Common myeloid progenitor, CD34-positive (primary cell): ENCODE data around the gene ADCY9.
"Not testable (repeated sequence)": the region's sequence is repeated elsewhere in the genome, so short reads cannot be mapped to it uniquely, and the experiment has no call there.

Experiments used
- CTCF ChIA-PET: fragments of 350-600 bp; sonication (Branson Sonifier 250); formaldehyde crosslinking; loops from one replicate; lab custom pipeline; 2021; ENCODE audit warnings: antibody characterized with exemption; lab: Charles Lee
- POLR2A ChIA-PET: fragments of 350-600 bp; sonication (Branson Sonifier 250); formaldehyde crosslinking; loops from one replicate; lab custom pipeline; 2021; ENCODE audit warnings: antibody characterized with exemption; lab: Charles Lee
- DNase-seq, 3 donors: peaks; one replicate each; pipeline versions ENCODE4 v3.0.0 to v3.0.0-alpha.2; 2013
- H3K27ac ChIP-seq, 2 experiments: 1 replicate in 1 of 2; 2 replicates in 1 of 2; pipeline ENCODE4 v1.7.0; 2013; ENCODE audit warnings: inconsistent platforms in 2 of 2, low read length in 2 of 2, mild to moderate bottlenecking in 2 of 2, low read depth in 1 of 2, moderate library complexity in 1 of 2; ENCODE audit not compliant: severe bottlenecking in 2 of 2, insufficient read depth in 1 of 2, poor library complexity in 1 of 2
- H3K27me3 ChIP-seq, 5 experiments: replicated peaks in 2 of 5; 1 replicate in 3 of 5; 2 replicates in 2 of 5; pipeline versions ENCODE4 v1.6.1 to v1.7.0; 2013; ENCODE audit warnings: low read length in 4 of 5, mild to moderate bottlenecking in 2 of 5, moderate library complexity in 2 of 5, inconsistent platforms in 1 of 5; ENCODE audit not compliant: insufficient read depth in 5 of 5, control insufficient read depth in 4 of 5
- H3K36me3 ChIP-seq, 4 experiments: 1 replicate in 2 of 4; 2 replicates in 2 of 4; pipeline versions ENCODE4 v1.6.1 to v1.7.0; 2013; ENCODE audit warnings: low read length in 3 of 4, control low read depth in 1 of 4, mild to moderate bottlenecking in 1 of 4; ENCODE audit not compliant: control insufficient read depth in 4 of 4, insufficient read depth in 4 of 4
- H3K4me1 ChIP-seq, 4 experiments: 1 replicate in 3 of 4; 2 replicates in 1 of 4; pipeline versions ENCODE4 v1.6.1 to v1.7.1; 2013; ENCODE audit warnings: low read length in 3 of 4, mild to moderate bottlenecking in 3 of 4, control low read depth in 1 of 4, inconsistent platforms in 1 of 4, moderate library complexity in 1 of 4; ENCODE audit not compliant: control insufficient read depth in 4 of 4, insufficient read depth in 4 of 4; ENCODE audit errors: control extremely low read depth in 1 of 4
- H3K4me3 ChIP-seq, 7 experiments: 1 replicate in 4 of 7; 2 replicates in 3 of 7; pipeline versions ENCODE4 v1.5.1 to v1.7.0; 2013; ENCODE audit warnings: mild to moderate bottlenecking in 7 of 7, low read length in 6 of 7, moderate library complexity in 6 of 7, inconsistent platforms in 2 of 7, low read depth in 2 of 7, control low read depth in 1 of 7; ENCODE audit not compliant: insufficient read depth in 4 of 7, control insufficient read depth in 1 of 7; ENCODE audit errors: extremely low read depth in 1 of 7
- H3K9me3 ChIP-seq, 5 experiments: 1 replicate in 4 of 5; 2 replicates in 1 of 5; pipeline versions ENCODE4 v1.6.1 to v1.7.1; 2013; ENCODE audit warnings: low read length in 4 of 5, mild to moderate bottlenecking in 2 of 5, inconsistent platforms in 1 of 5, low read depth in 1 of 5, moderate library complexity in 1 of 5; ENCODE audit not compliant: control insufficient read depth in 4 of 5, insufficient read depth in 2 of 5; ENCODE audit errors: control extremely low read depth in 1 of 5
- WGBS: methylation state at CpG from one replicate; pipeline ENCODE4 v1.1.5; 2013; ENCODE audit not compliant: insufficient coverage; 5-methylcytosine and 5-hydroxymethylcytosine counted together

ADCY9 gene

GRCh38 chr16:4153364-4153763, 37.1 kb upstream of the ADCY9 start:
- H3K27ac ChIP-seq, H3K4me1 ChIP-seq, CTCF ChIA-PET, POLR2A ChIA-PET, H3K36me3 ChIP-seq, DNase-seq, H3K4me3 ChIP-seq, H3K27me3 ChIP-seq, H3K9me3 ChIP-seq: not testable (repeated sequence)
- WGBS, result 92% methylated on average over 10 of the region's 13 CpGs

DNA sequence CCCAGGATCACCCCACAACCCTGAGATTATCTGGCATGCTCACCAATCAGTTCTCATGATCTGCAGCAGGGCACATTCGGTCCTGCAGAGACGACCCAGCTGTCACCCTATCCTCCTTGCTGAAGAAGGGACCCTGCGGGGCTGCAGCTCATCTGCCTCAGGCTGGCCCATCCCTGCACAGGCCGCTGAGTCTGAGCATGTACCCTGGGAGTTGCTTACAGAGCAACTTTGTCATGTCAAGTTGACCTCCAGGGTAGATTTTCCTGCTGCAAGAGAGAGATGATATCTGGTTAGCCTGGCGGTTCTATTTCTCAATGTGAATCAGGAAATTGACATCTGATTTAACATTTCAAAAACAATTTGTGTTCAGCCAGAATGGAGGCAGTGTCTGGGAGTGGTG, 36.0 kb upstream of the ADCY9 start:
- H3K36me3 ChIP-seq, result no peaks in the 10 kb centered on the region
- DNase-seq, result no peak
- H3K27me3 ChIP-seq, result peaks cover 0 to 2% (median 0%) of the 10 kb centered on the region in 5 experiments
- WGBS, result 90% methylated on average over 4 of the region's 5 CpGs
- H3K27ac ChIP-seq, result no peak overlapping the region
- no peak overlapping the region for H3K4me3 ChIP-seq
- H3K9me3 ChIP-seq, result peaks cover 0 to 1% (median 0%) of the 10 kb centered on the region in 5 experiments
- CTCF ChIA-PET, result interaction anchor here (1.0 to 1.1 kb wide), 2 partner anchors 10 to 17 kb away, joined by 3 read pairs; no protein-coding TSS in a partner anchor
- H3K4me1 ChIP-seq, result no peaks in the 10 kb centered on the region
- POLR2A ChIA-PET, result no interaction called here

DNA sequence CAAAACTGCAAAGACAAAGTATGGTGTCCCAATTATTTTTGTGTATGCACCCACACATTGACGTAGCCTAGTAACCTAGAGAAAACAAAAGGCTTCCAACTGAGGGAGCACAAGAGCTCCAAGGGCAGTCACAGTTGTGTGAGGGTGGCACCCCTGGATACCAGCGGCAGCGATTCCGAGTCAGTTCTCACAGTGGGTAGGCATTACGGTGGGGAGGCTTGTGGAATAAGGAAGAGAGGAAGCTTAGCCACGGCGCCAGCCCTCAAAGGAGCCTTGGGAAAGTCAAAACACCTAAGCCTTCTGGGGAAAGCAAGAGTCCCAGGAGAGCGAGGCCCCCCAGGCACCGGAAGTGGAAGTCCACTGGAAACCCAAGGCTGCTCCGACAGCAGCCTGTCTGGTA, 31.0 kb upstream of the ADCY9 start:
- Histone ChIP-seq H3K36me3 (no peaks in the 10 kb centered on the region), H3K4me3 (no peak overlapping the region), H3K27ac (no peak overlapping the region), H3K4me1 (no peaks in the 10 kb centered on the region), H3K9me3 (peaks cover 0 to 1% (median 0%) of the 10 kb centered on the region in 5 experiments), H3K27me3 (peaks cover 0 to 2% (median 0%) of the 10 kb centered on the region in 5 experiments)
- CTCF ChIA-PET, result no interaction called here
- POLR2A ChIA-PET, result interaction anchor here (0.6 kb wide), 1 partner anchor 38 kb away, joined by 3 read pairs; no protein-coding TSS in a partner anchor
- WGBS, result 95% methylated on average over 10 of the region's 10 CpGs
- DNase-seq, result no peak

DNA sequence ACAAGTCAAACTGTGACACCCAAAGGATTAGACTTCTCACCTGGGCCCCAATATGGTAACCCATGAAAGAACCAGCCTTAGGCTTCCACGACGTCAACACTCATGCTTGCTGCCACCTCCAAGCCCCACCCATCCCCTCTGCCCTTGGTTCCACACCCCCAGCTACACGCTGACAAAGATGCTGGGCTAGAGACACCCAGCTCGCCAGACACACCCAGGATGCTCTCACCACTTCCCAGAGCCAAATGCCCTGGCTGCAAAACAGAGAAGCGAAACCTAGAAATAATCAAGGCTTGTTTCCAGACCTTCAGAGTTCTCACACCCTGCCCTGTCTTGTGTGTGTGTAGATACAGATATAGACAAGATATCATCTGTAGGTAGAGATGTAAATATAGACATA, 26.0 kb upstream of the ADCY9 start:
- no peak overlapping the region for H3K4me3 ChIP-seq
- no CpG with 5 or more reads among the region's 5 CpGs for WGBS
- POLR2A ChIA-PET, result no interaction called here
- no peaks in the 10 kb centered on the region for H3K36me3 ChIP-seq
- no peak for DNase-seq
- CTCF ChIA-PET, result no interaction called here
- peaks cover 0 to 4% (median 3%) of the 10 kb centered on the region in 5 experiments for H3K27me3 ChIP-seq
- H3K4me1 ChIP-seq, result no peaks in the 10 kb centered on the region
- H3K9me3 ChIP-seq, result no peaks in the 10 kb centered on the region
- no peak overlapping the region for H3K27ac ChIP-seq

- DNase-seq, result no peak
- 98% methylated on average over 12 of the region's 12 CpGs for WGBS
- H3K9me3 ChIP-seq, result no peaks in the 10 kb centered on the region
- ChIA-PET CTCF (no interaction called here), POLR2A (no interaction called here)
- no peaks in the 10 kb centered on the region for H3K4me1 ChIP-seq
- H3K36me3 ChIP-seq, result no peaks in the 10 kb centered on the region
- no peak overlapping the region for H3K4me3 ChIP-seq
- peaks cover 0 to 5% (median 3%) of the 10 kb centered on the region in 5 experiments for H3K27me3 ChIP-seq
- no peak overlapping the region for H3K27ac ChIP-seq
Observed at GRCh38 chr16:4141604-4142003, 25.4 kb upstream of the ADCY9 start.

- DNase-seq, result no peak
- ChIA-PET CTCF (no interaction called here), POLR2A (no interaction called here)
- H3K36me3 ChIP-seq, result no peaks in the 10 kb centered on the region
- 92% methylated on average over 3 of the region's 3 CpGs for WGBS
- no peak overlapping the region for H3K4me3 ChIP-seq
- H3K4me1 ChIP-seq, result no peaks in the 10 kb centered on the region
- H3K27me3 ChIP-seq, result peaks cover 0 to 11% (median 4%) of the 10 kb centered on the region in 5 experiments
- H3K27ac ChIP-seq, result no peak overlapping the region
- no peaks in the 10 kb centered on the region for H3K9me3 ChIP-seq
Observed at GRCh38 chr16:4140652-4141051, 24.4 kb upstream of the ADCY9 start.

DNA sequence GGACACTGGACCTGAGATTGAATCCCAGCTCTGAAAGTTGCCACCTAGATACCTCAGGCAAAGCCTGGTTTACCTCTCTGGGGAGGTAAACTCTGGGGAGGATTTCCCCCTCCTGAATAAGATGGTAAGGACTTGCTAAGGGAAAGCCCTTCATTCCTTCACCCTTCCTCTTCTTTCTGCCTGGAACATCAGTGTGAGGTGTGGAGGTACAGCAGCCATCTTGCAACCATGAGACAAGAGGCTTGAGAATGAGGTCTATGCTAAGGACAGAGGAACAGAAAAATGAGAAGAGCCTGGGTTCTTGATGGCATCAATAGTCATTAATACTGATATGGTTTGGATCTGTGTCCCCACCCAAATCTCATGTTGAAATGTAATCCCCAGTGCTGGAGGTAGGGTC, 23.7 kb upstream of the ADCY9 start:
- POLR2A ChIA-PET, result no interaction called here
- Histone ChIP-seq H3K9me3 (no peaks in the 10 kb centered on the region), H3K27ac (no peak overlapping the region), H3K4me1 (no peaks in the 10 kb centered on the region), H3K4me3 (no peak overlapping the region), H3K27me3 (peaks cover 0 to 11% (median 4%) of the 10 kb centered on the region in 5 experiments), H3K36me3 (no peaks in the 10 kb centered on the region)
- DNase-seq, result no peak
- CTCF ChIA-PET, result no interaction called here
